ENCODE data around the gene PLEKHN1.

Gene PLEKHN1

DNA sequence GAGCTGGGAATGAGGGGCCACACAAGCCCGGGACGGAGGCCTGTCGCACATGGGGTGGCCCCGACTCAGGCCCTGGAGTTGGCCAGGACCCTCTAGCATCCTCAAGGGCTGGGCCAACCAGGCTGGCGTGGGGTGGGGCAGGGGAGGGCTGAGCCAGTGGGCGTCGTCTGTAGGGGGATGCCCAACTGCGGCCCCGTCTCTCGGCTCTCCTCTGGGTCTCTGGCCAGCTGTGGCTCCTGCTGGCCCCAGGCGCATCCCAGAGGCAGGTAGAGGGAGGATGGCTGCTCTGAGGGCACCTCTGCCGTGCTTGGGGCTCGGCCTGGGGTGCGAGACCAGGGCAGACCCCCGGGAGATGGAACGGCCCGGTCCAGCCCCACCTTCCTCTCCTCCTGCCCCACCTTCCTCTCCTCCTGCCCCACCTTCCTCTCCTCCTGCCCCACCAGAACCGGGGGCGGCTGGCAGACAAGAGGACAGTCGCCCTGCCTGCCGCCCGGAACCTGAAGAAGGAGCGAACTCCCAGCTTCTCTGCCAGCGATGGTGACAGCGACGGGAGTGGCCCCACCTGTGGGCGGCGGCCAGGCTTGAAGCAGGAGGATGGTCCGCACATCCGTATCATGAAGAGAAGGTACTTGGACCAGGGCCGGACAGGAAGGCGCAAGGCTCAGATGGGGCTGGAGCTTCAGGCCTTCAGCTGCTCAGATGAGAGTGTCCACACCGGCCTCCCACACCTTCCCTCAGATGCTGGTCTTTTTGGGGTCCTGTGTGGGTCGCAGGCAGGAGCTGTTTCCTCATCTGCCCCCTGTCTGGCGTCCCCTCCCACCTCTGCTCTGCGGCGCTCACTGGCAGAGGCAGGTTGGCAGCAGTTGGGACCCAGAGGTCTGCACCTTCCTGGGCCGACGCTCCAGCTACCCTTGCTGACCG is 36.3 kb upstream of the PLEKHN1 start:
- no peak for DNase-seq

DNA sequence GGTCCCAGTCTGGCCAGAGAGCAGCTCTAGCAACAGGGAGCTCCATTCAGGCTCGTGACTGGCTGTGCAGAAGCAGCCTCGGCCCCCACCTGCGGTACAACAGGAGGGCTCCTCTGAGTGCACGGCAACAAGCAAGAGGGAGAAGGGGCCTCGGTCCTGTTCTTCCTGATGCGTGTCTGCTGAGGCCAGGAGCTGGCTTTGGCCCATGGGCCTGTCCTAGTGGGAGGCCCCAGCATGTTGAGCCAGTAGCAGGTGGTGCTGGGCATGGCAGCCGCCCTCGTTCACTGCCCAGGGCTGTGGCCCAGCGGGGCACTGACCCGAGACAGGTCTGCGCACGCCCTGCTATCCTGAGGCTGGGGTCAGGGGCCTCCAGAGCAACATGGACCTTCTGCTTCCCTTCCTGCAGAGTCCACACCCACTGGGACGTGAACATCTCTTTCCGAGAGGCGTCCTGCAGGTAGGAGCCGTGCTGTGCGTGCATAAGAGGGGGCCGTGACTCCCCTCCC is 35.6 kb upstream of the PLEKHN1 start:
- no peak for DNase-seq

DNA sequence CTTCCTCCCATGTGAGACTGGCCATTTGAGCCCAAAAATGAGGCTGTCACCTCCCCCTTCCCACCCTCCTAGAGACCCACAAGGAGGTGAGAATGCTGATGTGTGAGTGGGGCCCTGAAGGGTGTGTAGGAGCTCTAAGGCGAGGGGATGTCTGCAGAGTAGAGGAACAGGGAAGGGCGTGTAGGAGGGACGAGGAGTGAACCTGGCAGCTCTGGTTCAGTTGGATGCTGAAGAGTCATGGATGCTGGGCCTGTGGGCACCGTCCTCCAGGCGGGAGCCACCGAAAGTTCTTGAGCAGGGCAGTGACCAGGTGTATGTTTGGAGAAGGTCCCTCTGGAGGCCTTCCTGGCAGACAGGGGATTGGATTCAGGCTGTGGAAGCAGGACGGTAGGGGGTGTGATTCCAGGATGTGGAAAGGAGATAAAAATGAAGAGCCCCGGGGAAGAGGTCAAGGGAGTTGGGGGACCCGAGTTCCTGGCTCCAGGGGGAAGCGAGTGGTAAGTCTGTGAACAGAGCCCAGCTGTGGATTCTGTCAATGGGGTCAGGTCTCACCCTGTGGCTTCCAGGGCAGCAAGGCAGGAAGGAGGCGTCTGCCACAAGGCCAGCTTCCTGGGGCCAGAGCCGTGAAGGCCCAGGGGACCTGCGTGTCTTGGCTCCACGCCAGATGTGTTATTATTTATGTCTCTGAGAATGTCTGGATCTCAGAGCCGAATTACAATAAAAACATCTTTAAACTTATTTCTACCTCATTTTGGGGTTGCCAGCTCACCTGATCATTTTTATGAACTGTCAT is 34.7 kb upstream of the PLEKHN1 start:
- no peak for DNase-seq

DNA sequence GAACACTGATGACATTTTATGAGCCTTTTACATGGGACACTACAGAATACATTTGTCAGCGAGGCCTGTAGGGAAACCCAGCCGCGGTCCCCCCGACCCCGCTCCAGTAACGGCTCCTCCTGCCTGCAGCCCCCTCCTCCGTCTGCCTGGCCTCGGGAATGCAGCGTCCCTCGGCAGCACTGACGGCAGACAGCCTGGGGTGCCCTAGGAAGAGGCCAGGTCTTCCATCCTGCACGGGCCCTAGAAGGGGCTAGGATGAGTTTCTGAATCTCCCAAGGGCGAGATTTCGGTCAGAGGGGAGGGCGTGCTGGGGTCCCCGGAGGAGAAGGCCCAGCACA is 34.1 kb upstream of the PLEKHN1 start:
- DNase-seq = no peak

DNA sequence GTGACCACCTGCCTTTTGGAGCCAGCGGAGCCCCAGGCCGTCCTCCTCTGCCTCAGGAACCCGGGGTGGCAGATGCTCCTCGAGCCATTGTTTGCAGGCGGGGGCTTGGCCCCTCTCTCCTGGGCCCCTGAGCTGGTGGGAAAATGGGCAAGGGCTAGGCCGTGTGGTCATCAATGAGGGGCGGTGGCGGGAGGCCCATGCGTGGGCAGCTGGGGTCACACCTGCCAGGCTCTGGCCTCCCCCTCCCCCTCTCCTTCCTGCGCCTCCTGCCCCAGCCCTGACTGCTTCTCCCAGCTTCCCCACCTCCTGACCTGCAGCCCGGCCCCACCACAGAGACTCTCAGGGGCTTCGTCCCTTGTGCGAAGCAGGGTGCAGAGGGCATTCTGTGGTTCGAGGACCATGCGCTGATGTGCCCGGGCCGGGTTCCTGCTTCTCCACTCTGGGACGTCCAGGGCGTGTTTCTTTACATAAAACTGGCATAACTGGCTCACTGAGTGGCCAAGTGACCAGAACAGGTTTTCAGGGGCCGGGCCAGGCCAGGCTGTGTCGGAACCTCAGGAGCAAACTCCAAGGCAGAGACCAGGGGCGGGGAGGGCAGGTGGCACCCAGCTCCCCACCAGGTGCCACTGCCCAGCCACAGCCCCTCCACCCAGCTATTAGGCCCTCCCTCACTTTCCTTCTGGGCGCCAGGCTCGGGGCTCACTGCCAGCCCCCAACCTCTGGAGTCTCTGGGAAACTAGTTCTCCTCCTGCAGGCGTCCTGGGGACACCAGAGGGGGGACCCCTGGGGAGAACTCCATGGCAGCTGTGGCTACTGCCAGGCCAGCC is 33.3 kb upstream of the PLEKHN1 start:
- no peak for DNase-seq

DNA sequence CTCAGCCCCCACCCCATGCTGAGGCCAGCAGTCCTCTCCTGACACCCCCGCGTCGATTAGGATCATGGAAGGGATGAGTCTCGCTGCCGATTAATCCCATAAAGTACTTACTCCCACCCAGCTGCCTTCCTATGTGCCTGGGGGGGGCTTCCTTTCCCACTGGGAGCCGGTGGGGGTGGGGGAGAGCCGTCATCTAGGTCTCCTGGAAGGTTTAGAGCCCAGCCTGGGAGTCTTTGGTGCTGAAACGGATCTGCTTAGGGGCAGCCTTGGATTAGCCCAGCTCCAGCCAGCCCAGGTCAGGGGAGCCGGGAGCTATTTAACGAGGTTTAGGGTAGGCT is 32.7 kb upstream of the PLEKHN1 start:
- no peak for DNase-seq

DNA sequence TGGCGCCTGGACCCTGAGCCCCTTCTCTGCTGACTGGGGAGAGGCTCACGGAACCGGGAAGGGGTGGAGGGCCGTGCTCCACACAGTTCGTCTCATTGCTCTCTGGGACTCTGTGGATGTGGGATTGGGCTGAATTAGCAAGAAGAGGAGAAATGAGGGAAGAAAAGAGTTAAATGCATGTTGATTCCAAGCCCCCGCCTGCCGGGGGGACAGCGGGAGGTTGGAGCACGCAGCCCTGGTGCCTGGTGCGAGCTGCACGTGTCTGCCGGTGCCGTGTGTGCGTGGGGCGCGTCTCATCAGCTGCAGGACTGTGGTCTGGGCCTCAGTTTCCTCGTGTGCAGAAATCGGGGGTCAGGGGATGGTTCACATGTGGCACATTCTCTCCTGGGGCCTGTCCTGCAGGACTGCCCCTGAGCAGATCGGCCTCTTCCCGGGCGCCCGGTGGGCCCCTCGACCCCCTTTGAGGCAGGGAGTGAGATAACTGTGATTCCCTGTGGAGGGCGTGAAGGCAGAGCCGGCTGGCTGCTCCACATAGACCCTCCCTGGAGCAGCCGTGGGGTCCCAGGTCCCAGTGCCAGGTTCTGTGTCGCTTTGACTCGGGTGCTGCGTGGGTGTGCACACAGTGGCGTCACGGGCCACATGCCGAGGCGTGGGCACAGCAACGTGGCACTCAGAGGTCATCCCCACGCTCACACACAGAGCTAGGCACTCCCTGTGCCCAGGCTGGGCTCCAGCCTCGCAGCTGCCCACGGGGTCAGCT is 31.1 kb upstream of the PLEKHN1 start:
- DNase-seq = no peak

DNA sequence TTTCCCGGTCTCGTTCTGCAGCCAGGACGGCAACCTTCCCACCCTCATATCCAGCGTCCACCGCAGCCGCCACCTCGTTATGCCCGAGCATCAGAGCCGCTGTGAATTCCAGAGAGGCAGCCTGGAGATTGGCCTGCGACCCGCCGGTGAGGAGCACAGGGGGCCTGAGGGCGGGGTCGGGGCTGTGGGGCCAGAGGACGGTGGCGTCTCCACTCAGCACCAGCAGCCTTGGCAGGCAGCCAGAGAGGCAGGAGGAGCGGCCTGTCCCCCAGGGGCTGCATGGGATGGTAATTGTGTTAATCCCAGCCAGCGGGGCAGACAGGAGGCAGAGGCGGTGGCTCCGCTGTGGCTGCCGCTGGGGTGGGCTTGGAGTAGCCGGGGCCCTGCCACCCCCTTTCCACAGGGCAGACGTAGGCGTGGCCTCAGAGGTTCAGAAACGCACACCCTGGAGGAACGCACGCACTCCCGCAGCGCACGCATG is 30.5 kb upstream of the PLEKHN1 start:
- DNase-seq = peak; percentile 84

DNA sequence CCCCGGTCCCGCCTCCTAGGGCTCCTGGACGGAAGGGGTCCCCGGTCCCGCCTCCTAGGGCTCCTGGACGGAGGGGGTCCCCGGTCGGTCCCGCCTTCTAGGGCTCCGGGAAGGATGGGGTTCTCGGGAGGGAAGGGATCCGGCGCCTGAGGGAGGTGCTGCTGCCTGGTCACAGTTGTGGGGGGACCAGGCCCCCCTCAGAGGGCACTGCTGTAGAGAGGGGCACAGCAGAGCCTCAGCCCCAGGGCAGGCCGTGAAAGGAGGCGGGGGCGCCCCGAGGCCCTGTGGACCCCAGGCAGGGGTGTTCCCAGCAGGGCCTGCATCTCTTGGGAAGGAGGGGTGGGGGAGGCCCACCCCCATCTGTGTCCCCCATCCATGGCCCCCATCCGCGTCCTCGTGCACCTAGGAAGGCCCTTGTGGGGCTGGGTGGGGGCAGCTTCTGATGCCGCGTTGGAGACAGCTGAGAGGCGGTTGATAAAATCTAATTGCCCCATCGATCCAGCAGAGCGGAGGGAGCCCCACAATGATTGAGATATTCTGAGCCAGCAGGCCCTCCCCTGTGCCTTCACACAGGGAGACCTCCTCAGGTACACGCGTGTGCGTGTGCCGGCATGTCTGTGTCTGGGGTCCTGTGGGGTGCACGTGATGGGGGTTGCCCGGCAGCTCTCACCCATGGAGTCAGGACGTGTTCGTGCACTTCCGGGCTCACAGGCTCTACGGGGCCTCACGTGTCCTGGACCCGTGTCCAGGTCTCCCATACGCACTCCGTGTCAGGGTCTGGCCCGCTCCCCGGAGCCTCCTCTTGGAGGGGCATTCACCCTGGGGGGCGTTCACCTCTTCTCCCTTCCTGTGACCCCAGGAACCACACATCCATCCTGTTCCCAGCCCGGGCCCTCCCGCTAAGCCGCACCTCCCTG is 29.7 kb upstream of the PLEKHN1 start:
- DNase-seq = no peak

DNA sequence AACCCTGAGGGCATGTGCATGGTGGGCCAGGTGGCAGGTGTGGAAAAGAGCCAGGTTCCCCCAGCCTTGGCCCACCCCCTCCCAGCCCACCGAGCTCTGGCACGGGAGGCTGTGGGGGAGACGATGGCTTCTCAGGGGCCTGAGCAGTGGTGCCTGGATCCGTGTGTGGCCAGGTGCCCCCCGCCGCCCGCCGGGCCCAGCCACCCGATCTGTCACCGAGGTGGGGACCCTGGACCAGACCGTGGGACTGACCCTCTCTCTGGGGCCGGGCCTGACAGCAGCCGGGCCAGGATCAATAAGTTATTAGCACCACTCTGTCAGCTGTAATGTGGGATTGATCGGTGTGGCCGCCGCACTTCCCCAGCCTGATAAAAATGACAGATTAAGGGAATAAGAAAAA is 28.8 kb upstream of the PLEKHN1 start:
- no peak for DNase-seq

DNA sequence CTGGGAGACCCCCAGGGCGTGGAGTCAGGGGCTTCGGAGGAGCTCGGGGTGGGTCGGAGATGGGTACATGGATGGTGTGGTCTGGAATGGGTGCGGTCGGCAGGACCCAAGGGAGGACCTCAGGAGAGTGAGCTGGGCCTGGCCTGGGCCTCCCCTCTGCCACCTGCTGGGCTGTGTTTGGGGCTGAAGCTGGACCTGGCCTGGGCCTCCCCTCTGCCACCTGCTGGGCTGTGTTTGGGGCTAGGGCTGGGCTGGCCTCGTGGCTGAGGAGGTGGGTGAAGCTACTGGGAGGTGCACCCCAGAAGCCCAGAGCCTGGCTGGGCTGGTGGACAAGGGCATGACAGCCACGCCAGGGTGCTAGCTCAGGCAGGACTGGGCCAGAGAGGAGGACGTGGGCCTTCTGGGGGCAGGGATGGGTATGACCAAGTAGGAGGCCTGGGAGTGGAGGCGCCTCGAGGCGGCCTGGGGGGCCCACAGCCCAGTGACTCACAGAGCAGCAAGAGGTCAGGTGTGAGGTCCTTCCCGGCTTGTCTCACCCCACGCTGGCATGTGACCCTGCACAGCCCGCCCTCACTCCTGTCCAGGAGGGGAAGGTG is 28.1 kb upstream of the PLEKHN1 start:
- peak; percentile 80 for DNase-seq

DNA sequence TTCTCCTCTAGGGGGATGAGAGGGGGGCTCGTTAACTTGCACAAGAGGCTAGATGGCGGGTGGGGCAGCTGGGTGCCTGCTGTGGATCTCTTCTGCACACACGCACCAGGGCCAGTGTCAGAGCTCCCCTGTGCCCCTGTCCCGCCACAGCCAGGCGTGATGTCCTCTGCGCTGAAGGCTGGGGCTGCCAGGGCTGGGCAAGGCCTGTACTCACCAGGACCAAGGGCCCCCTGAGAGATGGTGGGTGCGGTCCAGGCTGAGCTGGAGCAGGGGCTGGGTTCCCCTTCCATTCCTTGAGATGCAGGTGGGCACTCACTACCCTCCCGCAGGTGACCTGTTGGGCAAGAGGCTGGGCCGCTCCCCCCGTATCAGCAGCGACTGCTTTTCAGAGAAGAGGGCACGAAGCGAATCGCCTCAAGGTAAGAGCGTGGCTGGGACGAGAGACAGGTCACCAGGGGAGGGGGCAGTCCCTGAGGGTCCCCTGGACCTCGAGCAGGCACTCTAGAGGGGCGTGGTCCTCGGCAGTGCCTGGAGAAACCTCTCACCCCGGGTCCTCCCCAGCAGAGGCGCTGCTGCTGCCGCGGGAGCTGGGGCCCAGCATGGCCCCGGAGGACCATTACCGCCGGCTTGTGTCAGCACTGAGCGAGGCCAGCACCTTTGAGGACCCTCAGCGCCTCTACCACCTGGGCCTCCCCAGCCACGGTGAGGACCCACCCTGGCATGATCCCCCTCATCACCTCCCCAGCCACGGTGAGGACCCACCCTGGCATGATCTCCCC is 27.4 kb upstream of the PLEKHN1 start:
- no peak for DNase-seq

DNA sequence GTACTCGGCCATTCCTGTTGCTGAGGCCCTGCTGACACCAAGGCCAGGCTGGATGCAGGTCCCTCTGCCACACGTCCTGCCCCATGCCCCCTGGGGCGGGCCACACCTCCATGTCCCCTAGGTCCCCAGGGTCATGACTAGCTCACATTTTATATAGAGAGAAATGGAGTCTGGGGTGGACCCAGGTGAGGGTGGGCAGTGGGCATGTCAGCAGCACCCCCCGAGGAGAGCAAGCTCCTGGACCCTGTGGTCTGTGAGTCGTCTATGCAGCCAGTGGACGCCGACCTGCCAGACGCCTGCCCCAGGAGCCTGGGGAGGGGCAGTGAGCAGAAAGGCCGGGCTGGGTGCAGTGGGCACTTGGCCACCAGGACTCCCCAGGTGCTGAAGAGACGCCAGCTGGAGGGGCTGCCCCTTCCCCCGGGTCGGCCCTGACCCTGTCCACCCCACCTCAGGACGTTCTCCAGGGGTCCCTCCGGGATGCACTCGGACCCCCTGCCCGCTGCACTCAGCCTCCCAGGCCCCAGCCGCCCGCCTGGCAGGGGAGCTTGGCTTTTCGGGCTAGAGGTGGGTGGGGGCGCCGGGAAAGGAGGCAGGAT is 26.7 kb upstream of the PLEKHN1 start:
- DNase-seq = no peak

DNA sequence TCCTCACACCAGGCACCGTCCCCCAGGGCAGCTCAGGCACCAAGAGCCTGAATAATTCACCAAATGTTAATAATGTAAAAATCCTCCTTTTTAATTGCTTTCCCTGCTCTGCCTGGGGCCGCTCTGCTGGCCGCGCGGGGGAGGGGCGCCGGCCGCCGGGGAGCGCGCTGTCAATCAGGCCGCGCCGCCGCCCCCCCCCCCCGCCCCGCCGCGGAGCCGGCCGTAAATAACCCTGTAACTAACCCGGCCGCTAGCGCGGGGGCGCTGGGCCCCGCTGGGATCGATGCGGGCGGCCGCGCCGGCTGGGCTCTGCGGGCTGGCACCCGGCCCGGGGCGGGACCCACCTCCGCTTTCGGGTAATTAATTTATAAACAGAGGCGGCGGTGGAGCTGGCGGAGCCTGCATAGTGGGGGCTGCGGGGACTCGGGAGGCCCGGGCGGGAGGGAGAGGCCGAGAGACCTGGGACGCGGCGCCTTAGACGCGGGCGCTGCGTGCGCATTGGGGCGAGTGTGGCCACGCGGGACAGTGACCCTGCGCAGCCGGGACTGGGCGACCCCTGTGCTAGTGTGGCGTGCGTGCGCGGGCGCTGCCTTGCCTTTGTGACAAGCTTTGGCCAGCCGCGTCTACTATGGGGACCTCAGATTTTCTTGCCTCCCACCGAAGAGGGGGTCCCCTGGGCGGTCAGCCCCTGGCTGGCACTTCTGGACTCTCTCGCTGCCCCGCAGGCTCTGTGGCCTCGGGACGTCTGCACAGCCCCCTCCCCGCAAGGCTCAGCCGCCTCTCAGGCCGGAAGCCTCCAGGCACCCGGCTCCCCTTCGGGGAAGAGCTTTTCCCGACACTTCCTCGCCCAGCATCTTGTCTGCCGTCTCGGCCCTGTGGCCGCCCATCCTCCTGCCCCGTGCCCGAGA is 25.9 kb upstream of the PLEKHN1 start:
- peak; percentile 91 for DNase-seq

DNA sequence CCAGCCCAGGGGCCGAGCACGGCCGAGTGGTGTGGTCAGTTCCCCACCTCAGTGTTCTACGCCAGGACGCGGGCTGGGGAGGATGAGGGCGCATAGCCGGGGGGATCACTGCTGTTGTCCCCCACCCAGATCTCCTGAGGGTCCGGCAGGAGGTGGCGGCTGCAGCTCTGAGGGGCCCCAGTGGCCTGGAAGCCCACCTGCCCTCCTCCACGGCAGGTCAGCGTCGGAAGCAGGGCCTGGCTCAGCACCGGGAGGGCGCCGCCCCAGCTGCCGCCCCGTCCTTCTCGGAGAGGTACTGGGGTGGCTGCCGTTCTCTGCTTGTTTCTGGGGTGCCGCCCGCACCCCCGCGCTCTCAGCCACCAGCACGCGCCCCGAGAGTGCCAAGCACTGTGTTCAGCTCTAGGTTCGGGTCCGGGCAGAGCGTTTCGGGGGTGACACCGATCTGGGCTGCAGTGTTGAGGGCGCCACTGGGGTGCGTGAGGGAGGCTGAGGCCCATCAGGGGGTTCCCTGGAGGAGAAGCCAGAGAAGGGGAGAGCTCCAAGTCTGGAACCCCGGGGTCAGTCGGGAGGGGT is 25.2 kb upstream of the PLEKHN1 start:
- DNase-seq = no peak

DNA sequence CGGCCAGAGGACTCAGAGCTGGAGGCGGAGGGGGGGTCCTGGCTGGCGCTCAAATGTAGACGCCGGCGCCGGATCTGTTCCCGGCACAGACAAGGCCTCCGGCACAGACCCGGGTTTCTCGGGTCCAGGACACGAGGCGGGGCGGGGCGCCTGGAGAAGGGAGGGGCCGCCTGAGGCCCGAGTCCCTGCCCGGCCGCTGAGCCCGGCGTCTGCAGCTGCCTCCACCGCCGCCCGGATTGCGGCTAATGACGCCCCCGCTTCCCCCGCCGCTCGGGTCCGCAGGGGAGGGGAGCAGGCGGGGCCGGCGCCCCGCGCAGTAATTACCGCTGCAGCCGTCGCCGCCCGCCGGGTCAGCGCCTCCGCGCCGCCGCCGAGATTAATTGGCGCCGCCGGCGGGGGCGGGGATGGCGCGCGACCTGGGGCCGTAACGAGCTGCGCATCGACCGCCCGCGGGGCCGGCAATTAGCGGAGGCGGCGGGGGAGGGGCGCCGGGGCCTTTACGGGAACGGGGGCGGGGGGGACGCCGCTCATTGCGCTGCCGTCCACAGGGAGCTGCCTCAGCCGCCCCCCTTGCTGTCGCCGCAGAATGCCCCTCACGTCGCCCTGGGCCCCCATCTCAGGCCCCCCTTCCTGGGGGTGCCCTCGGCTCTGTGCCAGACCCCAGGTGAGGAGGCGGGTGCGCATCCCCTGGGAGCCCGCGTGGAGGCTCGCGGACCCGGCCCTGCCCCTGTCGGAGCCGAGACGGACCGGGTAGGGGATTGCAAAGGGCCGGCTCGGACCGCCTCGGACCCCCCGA is 24.5 kb upstream of the PLEKHN1 start:
- peak; percentile 87 for DNase-seq

DNA sequence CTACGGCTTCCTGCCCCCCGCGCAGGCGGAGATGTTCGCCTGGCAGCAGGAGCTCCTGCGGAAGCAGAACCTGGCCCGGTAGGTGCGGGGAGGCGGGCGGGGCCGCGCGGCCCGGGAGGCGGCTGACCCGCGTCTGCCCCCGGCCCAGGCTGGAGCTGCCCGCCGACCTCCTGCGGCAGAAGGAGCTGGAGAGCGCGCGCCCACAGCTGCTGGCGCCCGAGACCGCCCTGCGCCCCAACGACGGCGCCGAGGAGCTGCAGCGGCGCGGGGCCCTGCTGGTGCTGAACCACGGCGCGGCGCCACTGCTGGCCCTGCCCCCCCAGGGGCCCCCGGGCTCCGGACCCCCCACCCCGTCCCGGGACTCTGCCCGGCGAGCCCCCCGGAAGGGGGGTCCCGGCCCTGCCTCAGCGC is 23.9 kb upstream of the PLEKHN1 start:
- peak; percentile 68 for DNase-seq
